Gastrocnemius medialis (tissue), 4 donors: ENCODE data around the gene SLC41A3. TPM values are rescaled to one million over a fixed set of nuclear protein-coding genes. Genes with fewer than 3 reads are reported as not detected.
A peak's percentile ranks its signal among the peaks of the same experiment; 100 is the strongest.
"Not testable (repeated sequence)": the region's sequence is repeated elsewhere in the genome, so short reads cannot be mapped to it uniquely, and the experiment has no call there.

Source experiments
- ATAC-seq, 2 donors: fragments of 150-250 bp; one replicate each; pipeline ENCODE4 v1.9.1; 2016
- DNase-seq, 2 donors: peaks; one replicate each; pipeline ENCODE4 v3.0.0-alpha.2; 2019
- H3K27ac ChIP-seq, 4 donors: fragments of 200-600 bp; sonication (generic); 1 replicate in 1 of 4; 2 replicates in 3 of 4; pipeline ENCODE4 v1.5.1; 2016 to 2018; ENCODE audit warnings: mild to moderate bottlenecking in 2 of 4, moderate library complexity in 1 of 4
- H3K27me3 ChIP-seq, 3 donors: fragments of 200-600 bp; sonication (generic) in 2 of 3; 1 replicate in 1 of 3; 2 replicates in 2 of 3; pipeline versions ENCODE4 v1.5.1 to v1.6.0; 2016 to 2019; ENCODE audit warnings: mild to moderate bottlenecking in 1 of 3, moderate library complexity in 1 of 3
- H3K36me3 ChIP-seq, 2 donors: fragments of 200-600 bp; sonication (generic) in 1 of 2; one replicate each; pipeline ENCODE4 v1.5.1; 2017 to 2018
- H3K4me1 ChIP-seq, 2 donors: fragments of 200-600 bp; sonication (generic) in 1 of 2; one replicate each; pipeline ENCODE4 v1.5.1; 2016 to 2017; ENCODE audit warnings: mild to moderate bottlenecking in 2 of 2
- H3K4me3 ChIP-seq, 4 donors: fragments of 200-600 bp; sonication (generic) in 3 of 4; 1 replicate in 1 of 4; 2 replicates in 3 of 4; pipeline ENCODE4 v1.5.1; 2016 to 2019; ENCODE audit warnings: mild to moderate bottlenecking in 2 of 4
- H3K9me3 ChIP-seq, 3 donors: fragments of 200-600 bp; sonication (generic) in 2 of 3; 1 replicate in 1 of 3; 2 replicates in 2 of 3; pipeline ENCODE4 v1.5.1; 2016 to 2019
- POLR2A ChIP-seq, 2 donors: fragments of 450-650 bp; IDR thresholded peaks; one replicate each; pipeline ENCODE4 v1.6.1; 2017; ENCODE audit warnings: antibody characterized with exemption in 2 of 2, mild to moderate bottlenecking in 2 of 2, moderate library complexity in 2 of 2
- in situ Hi-C, 4 donors: fragments of 200-750 bp; cut with MboI; loops; one replicate each; pipeline versions ENCODE4 v1.15.0 to v1.8.0; 2017; ENCODE audit warnings: low sequenced_read_pairs in 4 of 4
- intact Hi-C: fragments of 100-400 bp; cut with DNase I; formaldehyde crosslinking; loops from one replicate; pipeline ENCODE4 v1.15.1; 2023; ENCODE audit warnings: low total_unique reads
- total RNA-seq, 4 donors: library from RNA; depleted of rRNA; stranded (reverse); fragments of >200 nt; gene quantifications; one replicate each; pipeline versions ENCODE4 v1.1.0 to v1.2.3, GENCODE V29; 2016
- TF ChIP-seq, protein P1 (sequence below), 5 experiments: fragments of 450-650 bp in 3 of 5; fragments of 200-600 bp in 2 of 5; sonication (generic) in 2 of 5; IDR thresholded peaks in 4 of 5; conservative IDR thresholded peaks in 1 of 5; 1 replicate in 4 of 5; 2 replicates in 1 of 5; pipeline ENCODE4 v1.5.1; 2016 to 2019; ENCODE audit warnings: antibody characterized with exemption in 5 of 5, mild to moderate bottlenecking in 3 of 5, moderate library complexity in 3 of 5

SLC41A3 gene
- total RNA-seq, 4 donors from 2014 or later = 43.1 to 76.2 (median 56.7) TPM

DNA sequence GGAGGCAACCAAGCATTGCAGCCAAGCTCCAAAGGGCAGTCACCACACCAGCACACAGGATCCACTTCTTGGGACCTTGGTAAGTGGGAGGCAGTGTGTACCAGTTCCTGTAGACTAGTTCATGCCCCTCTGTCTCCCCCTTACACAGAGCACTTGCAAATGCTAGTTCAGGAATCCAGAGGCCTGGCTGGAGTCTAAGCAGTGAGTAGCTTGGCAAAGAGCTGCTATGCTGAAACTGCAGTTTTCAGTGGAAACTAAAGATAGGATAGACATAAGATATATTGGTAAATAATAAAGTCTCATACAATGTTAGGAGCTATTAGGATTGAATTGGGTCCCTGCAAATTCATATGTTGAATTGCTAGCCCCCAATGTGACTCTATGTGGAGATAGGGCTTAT lies 13.9 kb upstream of the SLC41A3 start:
- in situ Hi-C loops = no loop called here
- peak overlapping the region; percentile 84 to 87 (median 84) for H3K27ac ChIP-seq
- no peaks in the 10 kb centered on the region for H3K27me3 ChIP-seq
- no peaks in the 10 kb centered on the region for H3K9me3 ChIP-seq
- H3K36me3 ChIP-seq = no peaks in the 10 kb centered on the region
- no peak for TF ChIP-seq POLR2A (IDR thresholded peaks at IDR 0.05)
- TF ChIP-seq, protein P1, sequence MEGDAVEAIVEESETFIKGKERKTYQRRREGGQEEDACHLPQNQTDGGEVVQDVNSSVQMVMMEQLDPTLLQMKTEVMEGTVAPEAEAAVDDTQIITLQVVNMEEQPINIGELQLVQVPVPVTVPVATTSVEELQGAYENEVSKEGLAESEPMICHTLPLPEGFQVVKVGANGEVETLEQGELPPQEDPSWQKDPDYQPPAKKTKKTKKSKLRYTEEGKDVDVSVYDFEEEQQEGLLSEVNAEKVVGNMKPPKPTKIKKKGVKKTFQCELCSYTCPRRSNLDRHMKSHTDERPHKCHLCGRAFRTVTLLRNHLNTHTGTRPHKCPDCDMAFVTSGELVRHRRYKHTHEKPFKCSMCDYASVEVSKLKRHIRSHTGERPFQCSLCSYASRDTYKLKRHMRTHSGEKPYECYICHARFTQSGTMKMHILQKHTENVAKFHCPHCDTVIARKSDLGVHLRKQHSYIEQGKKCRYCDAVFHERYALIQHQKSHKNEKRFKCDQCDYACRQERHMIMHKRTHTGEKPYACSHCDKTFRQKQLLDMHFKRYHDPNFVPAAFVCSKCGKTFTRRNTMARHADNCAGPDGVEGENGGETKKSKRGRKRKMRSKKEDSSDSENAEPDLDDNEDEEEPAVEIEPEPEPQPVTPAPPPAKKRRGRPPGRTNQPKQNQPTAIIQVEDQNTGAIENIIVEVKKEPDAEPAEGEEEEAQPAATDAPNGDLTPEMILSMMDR (IDR thresholded peaks at IDR 0.05 in 4 of 5, conservative IDR thresholded peaks at IDR 0.05 in 1 of 5) = no peak
- intact Hi-C loops = no loop called here
- ATAC-seq (no peak), DNase-seq (no peak)
- peaks cover 43% of the 10 kb centered on the region in 2 donors for H3K4me1 ChIP-seq
- H3K4me3 ChIP-seq = no peak overlapping the region

DNA sequence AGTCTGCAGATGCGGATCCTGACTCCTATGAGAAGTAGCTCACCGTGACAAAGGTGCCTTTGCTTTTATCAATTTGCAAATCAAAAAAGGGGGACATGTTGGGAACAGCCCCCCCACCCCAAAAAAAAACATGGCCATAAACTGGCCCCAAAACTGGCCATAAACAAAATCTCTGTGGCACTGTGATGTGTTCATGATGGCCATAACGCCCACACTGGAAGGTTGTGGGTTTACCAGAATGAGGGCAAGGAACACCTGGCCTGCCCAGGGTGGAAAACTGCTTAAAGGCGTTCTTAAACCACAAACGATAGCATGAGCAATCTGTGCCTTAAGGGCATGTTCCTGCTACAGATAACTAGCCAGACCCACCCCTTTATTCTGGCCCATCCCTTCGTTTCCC lies 12.3 kb upstream of the SLC41A3 start:
- H3K4me3 ChIP-seq, H3K9me3 ChIP-seq, DNase-seq, H3K27me3 ChIP-seq, ATAC-seq, intact Hi-C loops, H3K36me3 ChIP-seq, in situ Hi-C loops, H3K27ac ChIP-seq: not testable (repeated sequence)
- H3K4me1 ChIP-seq = peaks cover 27 to 29% of the 10 kb centered on the region in 2 donors

GRCh38 chr3:126092128-126092527 lies 8.2 kb upstream of the SLC41A3 start:
- H3K9me3 ChIP-seq, DNase-seq, H3K4me3 ChIP-seq, H3K4me1 ChIP-seq, intact Hi-C loops, ATAC-seq, H3K27me3 ChIP-seq, H3K36me3 ChIP-seq, H3K27ac ChIP-seq, in situ Hi-C loops: not testable (repeated sequence)

DNA sequence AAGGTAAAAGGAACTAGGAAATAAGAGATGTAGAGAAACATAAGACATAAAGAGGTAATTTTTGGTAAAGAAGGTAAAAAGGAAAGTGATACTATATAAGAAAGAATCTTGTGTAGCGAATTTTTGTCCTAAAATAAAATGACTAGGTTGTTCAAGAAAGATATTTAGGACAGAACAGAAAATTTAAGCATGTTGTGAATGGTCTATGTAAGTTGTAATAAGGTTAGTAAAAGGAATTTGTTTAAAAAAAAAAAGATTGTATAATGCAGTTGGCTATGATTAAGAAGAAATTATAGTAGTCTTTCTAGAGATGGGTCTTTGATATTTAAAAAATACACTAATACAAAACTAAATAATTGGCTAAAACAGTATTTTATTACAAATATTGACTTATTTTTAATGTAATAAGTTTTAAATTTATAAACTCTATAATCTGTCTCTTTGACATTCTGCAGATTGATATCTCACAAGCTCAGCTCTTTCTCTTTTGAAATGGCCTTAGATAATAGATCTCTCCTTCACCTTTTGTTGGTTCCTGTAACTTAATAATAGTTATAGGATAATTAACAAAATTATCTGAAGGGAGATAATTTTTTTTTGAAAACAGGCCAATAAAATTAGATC lies 3.7 kb upstream of the SLC41A3 start:
- no peaks in the 10 kb centered on the region for H3K9me3 ChIP-seq
- H3K4me1 ChIP-seq = peaks cover 9 to 11% of the 10 kb centered on the region in 2 donors
- H3K36me3 ChIP-seq = no peaks in the 10 kb centered on the region
- no peak overlapping the region for H3K4me3 ChIP-seq
- no peak for TF ChIP-seq POLR2A (IDR thresholded peaks at IDR 0.05)
- TF ChIP-seq, protein P1 (IDR thresholded peaks at IDR 0.05 in 4 of 5, conservative IDR thresholded peaks at IDR 0.05 in 1 of 5) = no peak
- intact Hi-C loops (loop anchor here (10.0 kb wide), 1 partner anchor 93 kb away; no protein-coding TSS in a partner anchor), in situ Hi-C loops (loop anchor here in 1 of 4 donors (10.0 kb wide), 1 partner anchor 113 kb away; no protein-coding TSS in a partner anchor)
- DNase-seq (no peak), ATAC-seq (no peak)
- H3K27ac ChIP-seq = no peak overlapping the region
- H3K27me3 ChIP-seq = no peaks in the 10 kb centered on the region

GRCh38 chr3:126085841-126086240 lies 1.9 kb upstream of the SLC41A3 start:
- H3K36me3 ChIP-seq = no peaks in the 10 kb centered on the region
- no peak for TF ChIP-seq POLR2A (IDR thresholded peaks at IDR 0.05)
- no peak for DNase-seq
- H3K4me1 ChIP-seq = peaks cover 18 to 22% of the 10 kb centered on the region in 2 donors
- no peak overlapping the region for H3K4me3 ChIP-seq
- in situ Hi-C loops = loop anchor here in 1 of 4 donors (10.0 kb wide), 1 partner anchor 111 kb away; no protein-coding TSS in a partner anchor
- H3K9me3 ChIP-seq = no peaks in the 10 kb centered on the region
- no peak for ATAC-seq
- intact Hi-C loops = loop anchor here (2.0 to 10.0 kb wide), 2 partner anchors 15 to 91 kb away; no protein-coding TSS in a partner anchor
- no peaks in the 10 kb centered on the region for H3K27me3 ChIP-seq
- H3K27ac ChIP-seq = no peak overlapping the region

GRCh38 chr3:126085276-126085675 lies 1.4 kb upstream of the SLC41A3 start:
- Histone ChIP-seq H3K4me1 (peaks cover 18 to 22% of the 10 kb centered on the region in 2 donors), H3K27ac (peak overlapping the region; percentile 94 to 97 (median 96)), H3K27me3 (no peaks in the 10 kb centered on the region), H3K4me3 (no peak overlapping the region), H3K9me3 (no peaks in the 10 kb centered on the region), H3K36me3 (no peaks in the 10 kb centered on the region)
- intact Hi-C loops = loop anchor here (2.0 to 10.0 kb wide), 2 partner anchors 16 to 90 kb away; no protein-coding TSS in a partner anchor
- ATAC-seq = no peak
- TF ChIP-seq POLR2A (IDR thresholded peaks at IDR 0.05) = no peak
- TF ChIP-seq, protein P1 (IDR thresholded peaks at IDR 0.05 in 4 of 5, conservative IDR thresholded peaks at IDR 0.05 in 1 of 5) = no peak
- DNase-seq = no peak
- in situ Hi-C loops = loop anchor here in 1 of 4 donors (10.0 kb wide), 1 partner anchor 110 kb away; no protein-coding TSS in a partner anchor
